GM18867 (cell line): Measurements from ENCODE around the gene ZNF428.
"Not testable (repeated sequence)": the region's sequence is repeated elsewhere in the genome, so short reads cannot be mapped to it uniquely, and the experiment has no call there.

Experiments used
- ATAC-seq: cut with Tn5 transposase; IDR thresholded peaks from one replicate; pipeline ENCODE4 v1.9.1; 2021; ENCODE audit warnings: mild to moderate bottlenecking, moderate library complexity; ENCODE audit not compliant: unreplicated experiment

Gene ZNF428

DNA sequence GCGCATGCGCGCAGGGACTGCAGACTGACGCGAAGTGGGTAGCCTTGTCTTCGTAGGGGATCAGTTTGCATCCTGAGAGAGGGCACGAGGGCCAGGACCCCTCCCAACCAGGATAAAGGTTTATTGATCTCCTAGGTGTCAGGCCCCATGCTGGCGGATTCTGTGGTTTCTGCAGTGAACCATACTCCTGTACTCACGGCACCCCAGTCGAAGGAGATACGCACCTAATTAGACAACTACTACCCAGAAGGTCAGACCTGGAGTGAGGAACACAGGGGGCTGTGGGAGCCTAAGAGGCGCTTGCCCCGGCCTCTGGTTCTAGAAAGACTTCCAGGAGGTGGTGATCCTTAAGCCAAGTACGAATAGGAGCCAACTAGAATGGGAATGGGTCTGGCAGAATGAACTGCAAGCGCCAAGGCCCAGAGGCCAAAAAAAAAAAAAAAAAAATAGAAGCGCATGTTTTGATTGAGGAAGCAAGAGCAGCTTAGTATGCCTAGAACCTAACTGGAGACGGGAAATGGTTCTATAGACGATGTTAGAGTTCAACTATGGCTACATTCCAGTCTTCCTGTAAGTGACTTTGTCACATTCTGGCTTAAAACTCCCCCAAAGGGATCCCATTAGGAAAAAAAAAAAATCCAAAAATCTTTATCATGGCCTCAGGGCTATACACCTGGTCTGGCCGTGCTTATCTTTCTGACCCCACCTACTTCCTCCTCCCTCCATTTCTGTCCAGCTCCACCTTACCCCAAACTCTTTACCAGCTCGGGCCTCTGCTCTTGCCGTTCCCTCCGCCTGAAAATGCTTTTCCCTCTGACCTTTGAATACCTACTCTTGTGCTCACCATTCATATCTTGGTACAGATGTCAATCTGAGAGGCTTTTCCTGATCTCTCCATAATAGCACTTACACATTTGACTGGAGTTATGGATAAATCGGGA, 902 bp upstream of the ZNF428 start:
- ATAC-seq: no peak

DNA sequence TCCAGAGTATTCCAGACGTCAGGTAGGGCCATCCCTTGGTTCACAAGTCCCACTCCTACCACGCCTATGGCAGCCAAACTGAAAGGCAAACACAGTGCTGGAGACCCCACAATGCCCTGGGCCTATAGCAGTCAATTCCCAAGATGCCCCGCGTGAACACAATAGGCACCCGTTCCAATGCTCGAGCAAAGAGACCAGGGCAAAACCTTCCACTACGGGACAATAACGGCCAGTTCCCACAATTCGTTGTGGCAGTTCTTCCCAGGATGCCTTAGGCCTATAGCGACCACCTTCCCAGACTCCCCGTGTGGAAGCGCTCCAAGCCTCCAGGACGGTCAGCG, 538 bp downstream of the ZNF428 start:
- ATAC-seq: peak; percentile 15

DNA sequence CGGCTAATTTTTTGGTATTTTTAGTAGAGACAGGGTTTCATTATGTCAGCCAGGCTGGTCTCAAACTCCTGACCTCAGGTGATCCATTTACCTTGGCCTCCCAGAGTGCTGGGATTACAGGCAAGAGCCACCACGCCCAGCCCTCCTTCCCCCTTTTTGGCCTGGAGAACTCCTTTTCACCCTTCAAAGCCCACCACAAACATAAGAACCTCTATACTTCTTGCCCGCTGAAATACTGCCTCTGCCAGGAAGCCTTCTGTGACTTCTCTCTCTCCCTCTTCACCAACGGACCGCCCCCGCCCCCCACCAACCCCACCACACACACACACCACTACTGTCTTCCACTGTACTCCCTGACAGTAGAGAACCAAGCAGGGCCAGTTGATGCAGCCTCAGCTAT, 2.5 kb downstream of the ZNF428 start:
- ATAC-seq: no peak

DNA sequence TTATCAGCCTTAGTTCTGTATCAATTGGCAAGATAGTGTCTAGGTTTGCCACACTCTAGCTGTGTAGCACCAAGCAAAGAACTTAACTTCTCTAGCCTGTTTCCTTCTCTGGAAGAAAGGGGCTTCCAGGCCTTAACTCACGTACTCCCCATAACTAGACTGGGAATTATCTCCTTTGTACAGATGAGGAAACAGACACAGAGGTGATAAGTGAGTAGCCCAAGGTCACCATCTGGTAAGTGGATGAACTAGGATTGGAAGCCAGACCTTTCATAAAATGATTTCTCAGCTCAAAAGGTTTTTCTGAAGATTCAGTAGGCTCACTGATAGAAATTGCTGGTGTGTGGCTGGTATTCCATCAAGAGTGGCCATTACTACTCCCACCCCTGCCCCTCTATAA, 3.1 kb downstream of the ZNF428 start:
- ATAC-seq: no peak

DNA sequence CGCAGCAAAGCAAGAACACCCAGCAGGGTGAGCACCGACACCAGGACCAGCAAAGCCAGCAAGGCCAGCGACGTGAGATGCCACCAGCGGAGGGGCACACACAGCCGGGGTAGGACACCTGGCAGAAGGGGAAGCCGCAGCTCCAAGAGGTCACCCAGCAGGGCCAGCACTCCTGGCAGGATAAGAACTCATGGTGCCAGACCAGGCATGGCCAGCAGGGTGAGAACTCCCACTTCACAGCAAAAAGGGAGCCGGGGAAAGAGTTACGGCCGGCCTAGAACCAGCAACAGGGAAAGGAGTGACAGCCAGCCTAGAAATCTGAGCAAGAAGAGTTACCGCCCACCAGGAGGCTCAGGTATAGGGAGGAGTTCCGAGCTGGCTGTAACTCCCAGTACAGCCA, 7.1 kb downstream of the ZNF428 start:
- ATAC-seq: no peak

- ATAC-seq: no peak
Measured at GRCh38 chr19:43611788-43612187, 7.6 kb downstream of the ZNF428 start, which contains the start of gene SRRM5. SRRM5 (plus strand) TSS chr19:43612088; CDS start chr19:43612122, 34 bp downstream.

- ATAC-seq: no peak
Measured at GRCh38 chr19:43610493-43610892, 8.9 kb downstream of the ZNF428 start.

GRCh38 chr19:43609872-43610271, 9.6 kb downstream of the ZNF428 start:
- ATAC-seq: no peak

DNA sequence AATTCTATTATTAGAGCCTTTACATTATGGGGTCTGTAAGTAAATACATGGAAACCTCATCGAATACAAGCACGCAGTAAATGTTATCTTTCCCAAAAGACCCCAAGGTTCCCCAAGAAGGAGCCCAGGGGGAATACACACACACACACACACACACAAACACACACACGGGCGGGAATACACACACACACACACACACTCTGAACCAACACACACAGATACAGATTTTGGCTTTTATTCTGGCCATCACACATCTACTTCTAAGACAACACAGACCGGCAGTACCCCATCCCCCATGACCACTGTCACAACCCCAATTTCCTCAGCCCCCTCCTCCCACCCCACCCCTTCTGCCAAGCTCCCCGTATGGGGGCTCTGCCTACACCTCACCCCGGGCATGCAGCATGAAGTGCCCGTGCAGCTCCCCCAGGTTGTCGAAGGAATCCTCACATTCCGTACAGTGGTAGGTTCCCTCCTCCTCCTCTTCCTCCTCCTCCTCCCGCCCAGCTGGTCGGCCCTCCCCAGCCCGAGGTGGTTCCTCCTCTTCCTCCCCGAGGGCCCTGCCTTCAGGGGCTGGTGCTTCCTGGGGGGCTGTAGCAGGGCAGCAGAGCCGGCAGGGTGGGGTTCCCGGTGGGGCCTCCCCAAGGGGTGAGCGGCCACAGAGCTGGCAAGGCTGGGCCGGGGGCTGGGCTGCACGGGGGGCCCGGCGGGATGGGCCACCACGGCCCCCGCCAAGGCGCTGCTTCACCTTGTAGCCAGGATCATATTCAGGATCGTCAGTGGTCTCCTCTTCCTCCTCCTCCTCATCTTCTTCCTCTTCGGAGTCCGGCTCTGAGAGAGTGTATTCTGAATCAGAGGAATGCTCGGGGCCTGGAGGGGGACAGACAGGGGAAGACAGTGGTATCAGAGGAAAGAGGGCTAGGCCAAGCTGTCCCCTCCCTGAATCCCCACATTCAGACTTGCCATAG, 11.9 kb downstream of the ZNF428 start:
- ATAC-seq: no peak

- no peak for ATAC-seq
Measured at GRCh38 chr19:43606569-43607229, 12.7 kb downstream of the ZNF428 start.

DNA sequence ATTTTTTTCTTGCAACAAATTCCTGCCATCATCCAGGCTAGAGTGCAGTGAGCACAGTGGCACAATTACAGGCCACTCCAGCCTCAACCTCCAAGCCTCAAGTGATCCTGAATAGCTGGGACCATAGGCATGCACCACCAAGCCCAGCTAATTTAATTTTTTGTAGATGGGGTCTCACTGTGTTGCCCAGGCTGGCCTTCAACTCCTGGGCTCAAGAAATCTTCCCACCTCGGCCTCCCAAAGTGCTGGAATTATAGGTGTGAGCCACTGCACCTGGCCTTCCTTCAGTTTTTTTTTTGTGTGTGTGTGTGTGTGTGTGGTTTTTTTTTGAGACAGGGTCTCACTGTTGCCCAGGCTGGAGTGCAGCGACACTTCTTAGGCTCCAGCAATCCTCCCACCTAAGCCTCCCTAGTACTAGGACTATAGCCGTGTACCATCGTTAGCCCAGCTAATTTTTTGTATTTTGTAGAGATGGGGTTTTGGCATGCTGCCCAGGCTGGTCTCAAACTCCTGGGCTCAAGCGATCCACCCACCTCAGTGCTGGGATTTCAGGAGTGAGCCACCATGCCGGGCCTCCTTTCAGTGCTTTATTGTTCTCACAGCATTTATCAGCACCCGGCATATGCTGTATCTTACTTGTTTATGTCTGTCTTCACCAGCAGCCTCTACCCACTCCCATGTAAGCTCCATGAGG, 13.4 kb downstream of the ZNF428 start:
- ATAC-seq: no peak

DNA sequence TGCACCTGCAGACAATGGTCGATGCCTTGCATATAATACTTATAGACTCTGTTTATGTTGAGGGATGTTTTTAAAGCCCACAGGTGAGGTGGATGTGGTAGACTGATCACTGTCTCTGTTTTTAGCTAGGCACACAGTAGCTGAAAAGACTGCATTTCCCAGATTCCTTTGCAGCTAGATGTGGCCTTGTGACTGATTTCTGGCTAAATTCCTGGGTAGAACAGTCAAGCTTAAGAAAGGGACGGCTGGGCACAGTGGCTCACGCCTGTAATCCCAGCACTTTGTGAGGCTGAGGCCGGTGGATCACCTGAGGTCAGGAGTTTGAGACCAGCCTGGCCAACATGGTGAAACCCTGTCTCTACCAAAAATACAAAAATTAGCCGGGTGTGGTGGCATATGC, 19.1 kb downstream of the ZNF428 start:
- not testable (repeated sequence) for ATAC-seq

DNA sequence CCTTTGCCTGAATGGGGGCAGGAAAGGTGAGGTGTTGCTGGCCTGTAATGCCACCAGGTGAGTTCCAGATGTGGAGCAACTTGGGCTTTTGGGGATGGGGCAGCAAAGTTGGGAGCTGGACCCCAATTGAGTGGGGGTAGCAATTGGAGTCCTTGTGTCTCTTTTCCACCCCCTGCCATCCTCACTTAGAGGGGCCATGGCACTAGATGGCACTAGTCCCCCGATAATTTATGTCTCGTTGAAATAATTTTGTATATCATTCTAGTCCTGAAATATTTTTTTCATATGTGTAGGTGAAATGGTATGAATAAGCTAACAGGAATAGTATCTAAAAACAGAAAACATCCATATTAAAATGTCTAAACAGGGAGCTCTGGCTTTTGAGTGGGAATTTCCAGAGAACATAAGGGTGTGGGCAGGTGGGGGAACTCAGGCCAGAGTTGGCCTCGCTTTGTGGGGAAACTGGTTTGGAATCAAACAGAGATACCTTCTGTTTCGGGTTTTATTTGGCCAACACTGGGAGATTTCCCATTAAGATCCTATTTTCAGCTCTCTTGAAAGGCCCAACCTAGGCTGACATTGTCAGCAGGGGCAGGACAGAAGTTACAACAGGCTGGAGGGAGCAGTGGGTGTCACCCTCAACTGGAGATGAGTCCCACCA, 19.7 kb downstream of the ZNF428 start:
- ATAC-seq: no peak

DNA sequence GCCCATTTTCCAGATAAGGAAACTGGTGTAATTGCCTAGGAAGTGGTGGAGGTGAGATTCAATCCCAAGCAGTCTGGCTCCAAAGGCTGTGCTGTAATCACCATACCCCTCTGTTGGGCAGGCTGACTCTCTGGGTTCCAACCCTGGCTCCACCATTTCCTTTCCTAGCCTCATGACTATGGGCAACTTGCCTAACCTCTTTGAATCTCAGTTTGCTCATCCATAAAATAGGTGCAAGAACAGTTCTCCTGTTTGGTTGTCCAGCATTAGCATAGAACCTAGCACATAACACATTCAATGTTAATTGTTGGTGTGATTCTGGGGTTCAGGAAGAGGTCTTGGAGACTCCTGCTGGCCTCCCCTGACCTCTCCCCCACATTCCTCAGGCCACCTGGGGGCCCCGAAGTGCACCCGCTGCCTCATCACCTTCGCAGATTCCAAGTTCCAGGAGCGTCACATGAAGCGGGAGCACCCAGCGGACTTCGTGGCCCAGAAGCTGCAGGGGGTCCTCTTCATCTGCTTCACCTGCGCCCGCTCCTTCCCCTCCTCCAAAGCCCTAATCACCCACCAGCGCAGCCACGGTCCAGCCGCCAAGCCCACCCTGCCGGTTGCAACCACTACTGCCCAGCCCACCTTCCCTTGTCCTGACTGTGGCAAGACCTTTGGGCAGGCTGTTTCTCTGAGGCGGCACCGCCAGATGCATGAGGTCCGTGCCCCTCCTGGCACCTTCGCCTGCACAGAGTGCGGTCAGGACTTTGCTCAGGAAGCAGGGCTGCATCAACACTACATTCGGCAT, 20.8 kb downstream of the ZNF428 start:
- no peak for ATAC-seq

DNA sequence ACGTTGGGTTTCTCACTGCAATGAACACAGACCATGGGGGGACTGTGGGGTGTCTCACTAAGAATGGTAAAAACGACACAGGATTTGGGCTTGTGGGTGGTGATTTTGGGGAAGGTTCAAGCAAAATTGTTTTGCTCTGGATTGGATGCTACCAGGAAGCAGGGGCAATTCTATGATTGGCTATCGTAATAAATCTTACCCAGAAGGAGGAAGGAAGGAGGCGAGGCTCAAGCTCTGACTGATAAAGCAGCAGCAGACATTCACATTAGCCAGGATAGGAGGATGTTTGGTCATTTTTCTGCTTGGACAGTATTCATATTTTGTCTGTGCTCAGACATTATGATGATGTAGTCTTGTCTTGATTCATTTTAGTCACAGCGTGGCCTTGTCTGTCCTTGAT, 21.6 kb downstream of the ZNF428 start:
- no peak for ATAC-seq

DNA sequence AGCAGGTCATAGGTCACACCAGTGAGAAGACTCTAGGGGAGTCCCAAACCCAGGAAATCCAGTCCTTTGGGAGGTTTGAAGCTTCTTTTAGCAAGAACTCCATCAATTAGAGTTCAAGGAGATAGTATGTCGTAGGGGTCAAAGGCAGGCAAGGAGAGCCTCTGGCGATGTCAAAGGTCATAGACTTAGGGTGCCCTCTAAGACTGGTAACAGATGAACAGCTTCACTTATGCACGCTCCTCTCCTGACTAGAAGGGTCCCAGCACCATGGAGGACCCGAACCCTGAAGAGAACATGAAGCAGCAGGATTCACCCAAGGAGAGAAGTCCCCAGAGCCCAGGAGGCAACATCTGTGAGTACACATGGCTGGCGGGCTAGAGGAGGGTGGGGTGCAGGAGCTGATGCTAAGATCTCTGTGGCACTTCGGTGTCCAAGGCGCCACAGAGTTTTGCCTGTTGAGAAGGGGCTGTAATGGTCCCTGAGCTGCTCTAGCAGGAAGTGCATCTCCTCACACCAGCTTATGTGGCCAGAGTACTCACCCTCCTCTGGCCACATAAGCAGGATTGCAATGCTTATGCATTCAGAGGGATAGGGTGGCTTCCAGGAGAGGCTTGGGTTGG, 22.5 kb downstream of the ZNF428 start:
- ATAC-seq: no peak

GRCh38 chr19:43595999-43596841, 23.2 kb downstream of the ZNF428 start, which contains the start of the genes IRGQ and ZNF576:
IRGQ (minus strand) TSS chr19:43596134; CDS start chr19:43595338, 796 bp downstream.
ZNF576 (plus strand) TSS chr19:43596595; CDS start chr19:43597109, 514 bp downstream.
- peak; percentile 85 for ATAC-seq

- no peak for ATAC-seq
Measured at GRCh38 chr19:43595605-43595998, 23.8 kb downstream of the ZNF428 start.
